Hepatocyte (in vitro differentiated cells): ENCODE data around the gene ARHGAP28.

Experiments used
- CTCF ChIP-seq: fragments of 200-600 bp; sonication (generic); IDR thresholded peaks from 2 replicates; pipeline ENCODE4 v1.5.1; 2016; ENCODE audit warnings: antibody characterized with exemption, mild to moderate bottlenecking; ENCODE audit not compliant: poor library complexity
- EZH2phosphoT487 ChIP-seq: fragments of 200-600 bp; sonication (generic); IDR thresholded peaks from one replicate; pipeline ENCODE4 v1.6.1; 2018; ENCODE audit warnings: antibody characterized with exemption, mild to moderate bottlenecking, low read depth, moderate library complexity; ENCODE audit not compliant: unreplicated experiment, severe bottlenecking

GRCh38 chr18:6943143-6943542, 213.6 kb downstream of the ARHGAP28 start:
- TF ChIP-seq CTCF = no peak
- no peak for TF ChIP-seq EZH2phosphoT487
